ENCODE results near the gene P2RY8.
"Not testable (repeated sequence)": the region's sequence is repeated elsewhere in the genome, so short reads cannot be mapped to it uniquely, and the experiment has no call there.

Gene P2RY8

DNA sequence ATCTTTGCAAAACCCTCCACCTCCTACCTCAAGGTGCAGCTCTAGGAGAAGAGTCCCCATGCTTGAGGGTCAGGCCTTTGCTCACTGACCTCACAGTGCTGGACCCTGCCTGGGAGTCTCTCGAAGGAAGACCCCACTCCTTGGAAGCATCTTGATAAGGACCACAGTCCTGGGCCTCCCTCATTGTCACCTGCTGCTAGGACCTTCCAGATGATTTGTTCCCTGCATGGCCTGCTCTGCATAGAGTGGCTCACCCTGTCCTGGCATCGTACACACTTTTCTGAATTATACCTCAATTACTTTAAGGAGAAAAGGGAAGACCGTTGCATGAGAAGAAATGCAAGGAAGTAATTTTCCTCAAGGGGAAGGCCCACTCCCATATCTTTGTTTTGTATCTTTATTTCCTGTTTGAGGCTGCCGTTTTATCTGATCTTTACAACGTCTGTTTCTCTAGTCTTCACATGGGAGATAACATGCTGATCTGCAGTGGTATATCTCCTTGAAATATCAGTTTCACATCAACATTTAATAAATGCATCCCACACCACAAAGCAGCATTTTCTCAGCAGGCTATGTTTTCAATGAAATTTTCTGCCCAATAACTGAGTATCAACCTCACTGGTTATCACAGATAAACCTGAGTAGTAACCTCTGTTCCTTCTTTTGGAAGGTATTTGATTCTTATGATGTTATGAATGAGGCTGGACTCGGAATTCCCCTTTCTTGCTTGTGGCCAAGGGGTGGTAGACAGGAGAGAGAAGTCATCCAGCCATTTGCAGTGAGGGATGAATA is 39.4 kb upstream of the P2RY8 start:
- TF ChIP-seq, protein P1, sequence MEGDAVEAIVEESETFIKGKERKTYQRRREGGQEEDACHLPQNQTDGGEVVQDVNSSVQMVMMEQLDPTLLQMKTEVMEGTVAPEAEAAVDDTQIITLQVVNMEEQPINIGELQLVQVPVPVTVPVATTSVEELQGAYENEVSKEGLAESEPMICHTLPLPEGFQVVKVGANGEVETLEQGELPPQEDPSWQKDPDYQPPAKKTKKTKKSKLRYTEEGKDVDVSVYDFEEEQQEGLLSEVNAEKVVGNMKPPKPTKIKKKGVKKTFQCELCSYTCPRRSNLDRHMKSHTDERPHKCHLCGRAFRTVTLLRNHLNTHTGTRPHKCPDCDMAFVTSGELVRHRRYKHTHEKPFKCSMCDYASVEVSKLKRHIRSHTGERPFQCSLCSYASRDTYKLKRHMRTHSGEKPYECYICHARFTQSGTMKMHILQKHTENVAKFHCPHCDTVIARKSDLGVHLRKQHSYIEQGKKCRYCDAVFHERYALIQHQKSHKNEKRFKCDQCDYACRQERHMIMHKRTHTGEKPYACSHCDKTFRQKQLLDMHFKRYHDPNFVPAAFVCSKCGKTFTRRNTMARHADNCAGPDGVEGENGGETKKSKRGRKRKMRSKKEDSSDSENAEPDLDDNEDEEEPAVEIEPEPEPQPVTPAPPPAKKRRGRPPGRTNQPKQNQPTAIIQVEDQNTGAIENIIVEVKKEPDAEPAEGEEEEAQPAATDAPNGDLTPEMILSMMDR (IDR thresholded peaks at IDR 0.05; ENCODE audit: low read depth, low read length): no peak
- H3K4me3 ChIP-seq (ENCODE audit: low read depth, low read length): no peak overlapping the region

DNA sequence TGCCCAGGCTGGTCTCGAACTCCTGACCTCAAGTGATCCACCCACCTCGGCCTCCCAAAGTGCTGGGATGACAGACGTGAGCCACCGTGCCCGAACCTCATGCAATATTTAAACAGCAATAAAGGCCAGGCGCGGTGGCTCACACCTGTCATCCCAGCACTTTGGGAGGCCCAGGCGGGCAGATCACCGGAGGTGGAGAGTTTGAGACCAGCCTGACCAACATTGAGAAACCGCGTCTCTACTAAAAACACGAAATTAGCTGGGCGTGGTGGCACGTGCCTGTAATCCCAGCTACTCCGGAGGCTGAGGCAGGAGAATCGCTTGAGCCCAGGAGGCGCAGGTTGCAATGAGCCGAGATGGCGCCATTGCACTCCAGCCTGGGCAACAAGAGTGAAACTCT is 37.2 kb upstream of the P2RY8 start:
- not testable (repeated sequence) for H3K4me3 ChIP-seq (ENCODE audit: low read depth, low read length)

DNA sequence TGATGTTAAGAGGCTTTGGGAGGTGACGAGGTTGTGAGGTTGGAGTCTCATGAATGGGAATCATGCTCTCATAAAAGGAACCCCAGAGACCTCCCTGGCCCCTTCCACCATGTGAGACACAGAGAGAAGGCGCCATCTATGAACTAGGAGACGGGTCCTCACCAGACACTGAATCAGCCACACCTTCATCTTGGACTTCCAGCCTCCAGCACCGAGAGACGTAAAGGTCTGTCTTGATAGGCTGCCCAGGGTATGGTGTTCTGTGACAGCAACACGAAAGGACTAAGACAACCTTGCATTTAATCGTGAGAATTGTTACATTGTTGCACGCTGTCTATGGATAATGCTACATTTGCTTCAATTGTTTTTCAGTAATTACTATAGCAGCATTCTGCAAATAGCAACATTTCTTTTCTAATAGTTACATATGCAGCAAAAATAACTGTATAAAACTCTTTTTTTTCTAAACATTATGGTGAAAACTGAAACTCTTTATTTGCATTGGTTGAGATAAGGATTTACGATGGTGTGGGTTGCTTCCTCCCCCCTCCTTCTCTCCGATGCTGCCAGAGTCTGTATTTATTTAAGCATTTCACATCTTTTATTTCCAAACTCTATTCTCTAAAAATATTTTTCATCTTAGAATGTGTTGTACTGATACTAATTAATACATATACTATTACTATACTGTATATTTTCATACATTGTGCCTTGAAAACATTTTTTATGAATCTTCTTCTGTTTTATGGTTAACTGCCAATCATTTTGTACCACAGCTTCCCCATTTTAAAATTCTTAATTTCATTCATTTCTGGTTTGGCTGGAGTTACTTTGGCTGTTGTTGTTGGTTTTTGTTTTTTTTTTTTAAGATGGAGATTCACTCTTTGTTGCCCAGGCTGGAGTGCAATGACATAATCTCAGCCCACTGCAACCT is 28.0 kb upstream of the P2RY8 start:
- TF ChIP-seq, protein P1 (IDR thresholded peaks at IDR 0.05; ENCODE audit: low read depth, low read length): no peak
- no peak overlapping the region for H3K4me3 ChIP-seq (ENCODE audit: low read depth, low read length)

DNA sequence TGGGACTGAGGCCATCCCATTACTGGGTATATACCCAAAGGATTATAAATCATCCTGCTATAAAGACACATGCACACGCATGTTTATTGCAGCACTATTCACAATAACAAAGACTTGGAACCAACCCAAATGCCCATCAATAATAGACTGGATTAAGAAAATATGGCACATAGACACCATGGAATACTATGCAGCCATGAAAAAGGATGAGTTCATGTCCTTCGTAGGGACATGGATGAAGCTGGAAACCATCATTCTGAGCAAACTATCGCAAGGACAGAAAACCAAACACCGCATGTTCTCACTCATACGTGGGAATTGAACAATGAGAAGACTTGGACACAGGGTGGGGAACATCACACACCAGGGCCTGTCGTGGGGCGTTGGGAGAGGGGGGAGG is 27.1 kb upstream of the P2RY8 start:
- not testable (repeated sequence) for H3K4me3 ChIP-seq (ENCODE audit: low read depth, low read length)

DNA sequence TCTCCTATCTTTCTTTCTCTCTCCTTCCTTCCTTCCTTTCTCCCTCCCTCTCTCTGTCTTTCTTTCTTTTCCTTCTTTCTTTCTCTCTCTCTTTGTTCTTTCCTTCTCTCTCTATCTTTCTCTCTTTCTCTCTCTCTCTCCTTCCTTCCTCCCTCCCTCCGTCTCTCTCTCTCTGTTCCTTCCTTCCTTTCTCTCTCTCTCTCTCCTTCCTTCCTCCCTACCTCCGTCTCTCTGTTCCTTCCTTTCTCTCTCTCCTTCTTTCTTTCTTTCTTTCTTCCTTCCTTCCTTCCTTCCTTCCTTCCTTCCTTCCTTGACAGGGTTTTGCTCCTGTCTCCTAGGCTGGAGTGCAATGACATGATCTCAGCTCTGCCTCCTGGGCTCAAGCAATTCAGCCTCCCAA is 24.2 kb upstream of the P2RY8 start:
- no peak overlapping the region for H3K4me3 ChIP-seq (ENCODE audit: low read depth, low read length)
- TF ChIP-seq, protein P1 (IDR thresholded peaks at IDR 0.05; ENCODE audit: low read depth, low read length): no peak

DNA sequence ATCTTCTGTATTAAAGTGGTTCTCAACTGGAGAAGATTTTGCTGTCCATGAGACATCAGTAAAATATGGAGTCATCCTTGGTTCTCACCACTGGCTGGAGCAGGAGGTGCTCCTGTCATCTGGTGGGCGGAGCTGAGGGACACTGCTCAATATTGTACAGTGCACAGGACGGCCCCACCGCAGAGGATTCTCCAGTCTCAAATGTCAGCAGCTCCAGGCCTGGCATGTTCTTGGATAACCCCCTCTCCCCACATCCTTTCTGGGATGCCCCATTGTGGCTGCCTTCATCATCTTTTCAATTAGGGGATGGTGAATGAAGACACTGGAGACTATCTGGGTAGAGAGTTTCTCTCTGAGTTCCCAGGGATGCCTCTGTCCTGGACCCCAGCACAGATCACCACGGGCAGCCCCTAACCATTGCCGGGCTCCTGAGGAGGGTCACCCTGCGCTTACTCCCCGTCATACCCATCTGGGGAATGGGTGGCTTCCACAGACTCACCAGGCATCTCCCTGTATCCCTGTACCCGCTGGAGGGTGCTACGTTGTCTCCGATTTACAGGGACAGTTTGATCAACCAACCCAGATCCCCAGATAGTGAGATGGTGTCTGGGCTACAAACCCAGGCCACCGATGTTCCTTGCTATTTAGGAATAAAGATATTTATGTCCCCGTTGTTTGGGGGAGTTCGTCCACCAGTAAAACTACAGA is 21.9 kb upstream of the P2RY8 start:
- TF ChIP-seq, protein P1 (IDR thresholded peaks at IDR 0.05; ENCODE audit: low read depth, low read length): no peak
- no peak overlapping the region for H3K4me3 ChIP-seq (ENCODE audit: low read depth, low read length)

DNA sequence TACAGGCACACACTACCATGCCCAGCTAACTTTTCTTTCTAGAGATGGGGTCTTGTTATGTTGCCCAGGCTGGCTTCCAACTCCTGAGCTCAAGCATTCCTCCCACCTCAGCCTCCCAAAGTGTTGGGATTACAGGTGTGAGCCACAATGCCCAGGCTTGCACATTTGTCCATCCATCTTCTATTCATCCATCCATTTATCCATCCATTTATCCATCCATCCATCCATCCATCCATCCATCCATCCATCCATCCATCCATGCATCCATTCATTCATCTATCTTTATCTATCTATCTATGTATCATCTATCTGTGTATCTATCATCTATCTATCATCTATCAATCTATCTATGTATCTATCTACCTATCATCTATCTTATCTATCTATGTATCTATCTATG is 20.5 kb upstream of the P2RY8 start:
- not testable (repeated sequence) for H3K4me3 ChIP-seq (ENCODE audit: low read depth, low read length)

DNA sequence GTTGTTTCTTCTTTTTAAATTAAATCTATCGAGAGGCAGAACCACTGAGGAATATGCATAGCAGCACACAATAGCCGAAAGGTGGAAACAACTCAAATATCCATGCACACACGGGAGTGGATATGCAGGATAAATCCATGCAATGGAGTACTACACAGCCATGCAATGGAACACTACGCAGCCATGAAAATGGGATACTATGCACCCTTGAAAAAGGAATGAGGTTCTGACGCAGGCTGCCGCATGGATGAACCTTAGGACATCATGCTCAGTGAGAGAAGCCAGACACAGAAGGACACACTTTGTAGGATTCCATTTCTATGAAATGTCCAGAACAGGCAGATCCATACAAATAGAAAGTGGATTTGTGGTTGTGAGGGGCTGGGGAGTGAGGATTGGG is 18.4 kb upstream of the P2RY8 start:
- H3K4me3 ChIP-seq (ENCODE audit: low read depth, low read length): no peak overlapping the region
- TF ChIP-seq, protein P1 (IDR thresholded peaks at IDR 0.05; ENCODE audit: low read depth, low read length): no peak
